ENCODE measurements around the gene ZIM2.
"Not testable (repeated sequence)": the region's sequence is repeated elsewhere in the genome, so short reads cannot be mapped to it uniquely, and the experiment has no call there.

ZIM2 gene

DNA sequence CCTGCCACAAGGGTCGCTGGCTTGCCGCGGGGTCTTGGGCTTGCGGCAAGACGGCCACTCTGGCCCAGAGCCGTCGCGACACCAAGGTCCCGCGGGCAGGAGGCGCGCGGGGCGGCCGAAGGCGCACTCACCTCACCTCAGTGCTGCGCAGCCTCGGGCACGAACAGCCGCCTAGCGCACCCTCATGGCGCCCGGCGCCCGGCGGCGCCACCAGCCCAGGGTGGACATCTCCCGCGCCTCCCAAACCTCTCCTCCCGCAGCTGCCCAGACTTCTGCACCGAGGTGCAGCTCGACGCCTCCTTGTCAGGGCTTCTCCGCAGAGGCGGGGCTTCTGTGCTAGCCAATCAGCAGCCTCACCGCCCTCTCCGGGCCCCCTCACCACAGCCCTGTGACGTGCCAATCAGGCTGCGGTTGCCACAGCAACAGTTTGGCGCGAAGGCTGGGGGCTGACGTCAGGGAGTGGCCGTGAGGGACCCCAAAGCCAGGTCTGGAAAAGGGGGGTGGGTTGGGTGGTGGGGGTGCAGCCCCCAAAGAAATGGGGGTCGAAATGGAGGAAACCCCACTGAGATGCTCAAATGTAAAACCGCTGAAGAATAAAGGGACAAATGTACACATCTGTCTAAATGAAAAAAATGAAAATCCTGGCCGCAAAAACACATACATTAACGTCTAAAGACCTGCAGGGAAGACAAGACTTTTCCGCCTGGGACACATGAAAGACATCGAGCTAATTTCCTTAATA, at the start of gene ZIM2, which contains the start of gene PEG3:
TSS of gene ZIM2 (minus strand) at position 276 of the 742 bp plus-strand sequence. CDS start 16,449 bp downstream, outside the sequence.
TSS of gene PEG3 (minus strand) at position 276 of the 742 bp plus-strand sequence. CDS start 16,071 bp downstream, outside the sequence.
- DNase-seq (ENCODE audit: low read depth in 2 of 2), result no peak

DNA sequence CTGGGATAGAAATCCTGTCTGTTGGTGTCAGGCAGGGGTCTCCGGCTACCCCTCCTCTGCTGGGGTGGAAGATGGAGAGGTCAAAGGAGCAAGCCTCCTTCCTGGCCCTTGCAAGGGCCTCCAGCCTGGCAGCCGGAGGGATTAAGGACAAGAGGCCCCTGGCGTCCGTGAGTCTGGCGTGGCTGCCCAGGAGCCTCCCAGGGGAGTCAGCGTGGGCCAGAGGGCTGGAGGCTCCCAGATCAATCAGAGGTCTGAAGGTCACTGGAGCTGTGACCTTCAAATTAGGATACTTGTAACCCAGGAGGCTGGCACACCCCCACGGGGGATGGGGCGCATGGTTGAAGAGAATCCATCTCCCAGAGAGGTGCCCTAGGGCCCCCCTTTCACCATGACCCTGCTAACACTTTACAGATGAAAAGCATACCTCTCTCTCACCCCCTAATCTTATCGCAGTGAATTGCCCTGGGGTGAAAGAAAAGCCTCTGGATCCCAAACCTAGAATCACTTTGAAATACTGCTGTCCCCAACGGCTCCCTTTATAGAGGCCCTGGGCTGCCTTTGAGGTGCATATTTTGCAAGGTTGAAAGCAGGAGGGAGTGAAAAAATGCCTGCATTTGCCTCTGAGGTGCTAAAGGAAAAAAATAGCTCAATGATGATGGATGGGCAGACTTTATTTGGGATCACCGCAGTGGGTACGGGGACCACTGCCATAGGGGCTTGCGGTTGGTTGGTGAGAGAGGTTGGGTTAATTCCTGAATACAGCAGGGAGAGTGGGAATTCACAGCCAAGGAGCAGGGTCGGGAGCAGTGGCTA, 44.9 kb upstream of the ZIM2 start:
- no peak for DNase-seq (ENCODE audit: low read depth in 2 of 2)

DNA sequence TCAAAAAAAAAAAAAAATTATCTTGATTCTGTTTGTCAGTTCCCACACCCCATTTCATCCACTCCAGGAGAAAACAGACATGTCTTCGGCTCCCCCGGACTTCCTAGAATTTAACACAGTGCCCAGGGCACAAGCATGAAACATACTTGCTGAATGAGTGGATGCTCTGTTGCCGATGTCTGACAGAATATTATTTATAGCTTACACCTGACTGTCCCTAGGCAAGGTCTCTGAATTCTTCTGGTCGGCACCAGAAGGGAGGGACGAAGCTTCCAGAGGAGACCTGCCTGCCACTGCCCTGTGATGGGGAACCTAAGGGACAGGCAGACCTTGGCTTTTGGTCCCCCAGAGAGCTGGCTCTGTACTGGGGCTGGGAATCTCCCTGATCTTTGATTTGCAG, 43.9 kb upstream of the ZIM2 start:
- DNase-seq (ENCODE audit: low read depth in 2 of 2), result no peak

DNA sequence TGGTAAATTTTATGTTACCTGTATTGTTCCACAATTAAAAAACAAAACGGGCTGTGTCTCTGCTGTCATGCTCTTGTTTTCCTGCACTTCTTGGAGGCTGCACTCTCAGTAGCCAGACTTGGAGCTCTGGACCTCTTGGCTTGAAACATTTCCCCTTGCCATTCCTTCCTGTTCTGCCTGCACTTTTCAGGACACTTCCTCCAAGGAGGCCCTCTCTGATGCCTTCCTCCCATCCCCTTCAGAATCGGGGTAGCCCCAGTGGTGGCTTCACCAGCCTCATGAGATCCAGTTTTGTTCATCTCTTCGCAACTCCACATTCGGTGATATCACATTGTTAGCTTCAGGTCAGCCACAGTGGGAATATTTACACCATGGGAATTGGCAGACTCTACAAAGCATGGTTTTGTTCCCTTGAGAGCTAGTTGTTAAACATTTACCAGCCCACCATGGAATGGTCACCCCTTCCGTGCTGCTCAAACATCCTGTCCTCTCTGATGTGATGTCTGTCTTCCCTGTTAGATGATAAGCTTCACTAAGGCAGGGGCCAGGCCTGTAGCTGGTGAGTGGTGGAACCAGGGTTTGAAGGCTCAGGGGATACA, 40.2 kb upstream of the ZIM2 start:
- no peak for DNase-seq (ENCODE audit: low read depth in 2 of 2)

DNA sequence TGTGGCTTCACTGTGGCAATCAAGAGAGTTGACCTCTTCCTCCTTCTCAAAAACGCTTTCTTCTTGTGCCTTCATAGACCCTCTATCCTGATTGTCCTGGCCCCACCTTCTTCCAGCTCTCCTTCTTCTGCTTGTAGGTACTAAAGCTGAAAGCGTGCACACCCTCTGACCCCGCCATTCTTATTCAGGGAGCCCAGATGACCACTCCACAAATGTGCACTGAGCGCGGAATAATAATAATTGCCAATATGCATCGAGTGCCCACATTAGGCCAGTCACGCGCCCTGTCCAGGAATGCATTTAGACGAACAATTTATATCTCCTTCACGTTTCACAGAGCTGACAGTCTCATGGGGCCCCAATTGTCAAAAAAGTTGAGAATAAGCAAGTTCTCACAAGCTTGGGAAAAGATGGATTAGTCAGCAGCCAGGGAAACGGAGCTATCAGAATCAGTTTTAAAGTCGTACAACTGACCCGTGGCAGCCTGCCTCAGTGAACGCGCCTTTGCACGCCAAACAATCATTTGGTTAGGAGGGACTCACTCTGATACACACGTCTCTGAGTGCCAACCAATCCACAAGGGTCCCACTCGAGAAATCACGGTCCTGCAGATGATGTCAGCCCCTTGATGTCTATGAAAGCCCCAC, 36.7 kb upstream of the ZIM2 start:
- DNase-seq (ENCODE audit: low read depth in 2 of 2), result no peak

DNA sequence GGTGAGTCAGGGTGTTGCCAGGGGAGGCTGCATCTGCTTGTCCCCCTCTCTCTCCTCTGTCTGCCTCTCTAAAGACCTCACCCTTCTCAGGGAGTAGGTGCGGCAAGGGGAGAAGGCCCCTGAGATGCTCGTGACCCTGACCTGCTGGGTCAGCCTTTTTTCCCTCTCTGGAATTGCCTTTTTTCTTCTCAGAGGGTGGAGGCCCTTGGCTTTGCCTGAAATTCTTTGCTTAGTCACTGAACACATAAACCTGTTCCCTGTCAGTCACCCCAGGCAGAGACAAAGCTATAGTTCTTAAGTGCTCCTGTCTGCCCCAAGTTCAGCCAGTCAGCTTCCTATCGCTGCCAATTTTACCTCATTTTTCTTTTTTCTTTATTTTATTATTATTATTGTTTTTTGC, 35.2 kb upstream of the ZIM2 start:
- DNase-seq (ENCODE audit: low read depth in 2 of 2), result no peak

DNA sequence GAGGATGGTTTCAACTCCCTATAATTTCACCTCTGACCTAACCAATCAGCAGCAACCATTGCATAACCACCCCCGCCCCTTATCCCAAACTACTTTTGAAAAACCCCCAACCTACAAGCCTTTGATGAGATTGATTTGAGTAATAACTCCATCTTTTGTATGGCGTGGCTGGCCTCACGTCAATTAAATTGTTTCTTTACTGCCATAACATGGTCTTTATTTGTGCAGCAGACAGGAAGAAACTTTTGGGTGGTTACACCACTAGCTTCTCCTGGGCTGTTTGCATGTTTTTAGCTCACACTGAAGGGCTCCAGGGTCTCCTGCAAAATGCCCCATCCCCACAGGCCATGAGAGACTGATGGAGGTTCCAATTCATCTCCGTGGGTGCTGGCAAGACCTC, 34.0 kb upstream of the ZIM2 start:
- DNase-seq (ENCODE audit: low read depth in 2 of 2), result no peak

DNA sequence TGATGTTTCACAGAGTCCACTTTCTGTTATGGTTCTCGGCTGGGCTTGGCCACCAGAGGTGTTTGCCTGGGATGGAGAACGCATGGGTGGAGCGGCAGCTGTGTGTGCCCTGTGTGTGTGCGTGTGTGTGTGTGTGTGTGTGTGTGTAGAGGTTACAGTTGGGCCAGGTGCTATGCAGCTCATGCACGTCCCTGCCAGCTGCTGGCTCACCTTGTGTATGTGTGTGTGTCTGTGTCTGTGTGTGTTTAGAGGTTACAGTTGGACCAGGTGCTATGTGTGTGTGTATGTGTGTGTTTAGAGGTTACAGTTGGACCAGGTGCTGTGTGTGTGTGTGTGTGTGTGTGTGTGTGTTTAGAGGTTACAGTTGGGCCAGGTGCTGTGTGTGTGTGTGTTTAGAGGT, 33.0 kb upstream of the ZIM2 start:
- DNase-seq (ENCODE audit: low read depth in 2 of 2), result no peak

DNA sequence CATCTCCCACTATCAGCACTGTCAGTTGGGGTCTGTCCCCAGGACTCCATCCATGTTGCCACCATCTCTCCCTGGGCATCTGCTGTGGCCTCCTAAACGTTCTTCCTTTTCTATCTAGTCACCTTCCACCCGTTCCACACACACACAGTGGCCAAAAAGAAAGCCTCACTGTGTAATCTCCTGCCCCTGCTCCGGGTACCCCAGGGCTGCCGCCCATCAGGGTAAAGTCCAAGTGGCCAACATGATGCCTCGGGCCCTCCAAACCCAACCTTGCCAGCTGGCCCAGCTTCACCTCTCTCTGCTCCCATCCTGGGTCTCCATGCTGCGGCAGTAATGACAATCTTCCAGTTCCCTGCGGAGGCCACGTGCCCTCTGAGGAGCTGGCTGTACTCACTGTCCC, 29.4 kb upstream of the ZIM2 start:
- DNase-seq (ENCODE audit: low read depth in 2 of 2), result no peak

DNA sequence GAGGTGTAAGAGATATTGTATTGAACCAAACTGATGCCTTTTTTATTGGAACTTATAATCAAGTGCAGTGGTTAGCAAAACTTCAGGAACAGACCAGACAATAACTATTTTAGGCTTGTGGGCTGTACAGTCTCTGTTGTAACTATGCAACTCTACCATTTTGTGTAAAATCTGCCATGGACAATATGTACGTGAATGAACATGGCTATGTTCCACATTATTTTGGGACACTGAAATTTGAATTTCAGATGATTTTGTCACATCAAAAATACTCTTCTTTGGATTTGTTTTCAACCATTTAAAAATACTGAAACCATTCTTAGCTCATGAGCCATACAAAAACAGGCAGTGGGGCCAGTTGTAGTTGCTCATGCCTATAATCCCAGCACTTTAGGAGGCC, 27.9 kb upstream of the ZIM2 start:
- no peak for DNase-seq (ENCODE audit: low read depth in 2 of 2)

DNA sequence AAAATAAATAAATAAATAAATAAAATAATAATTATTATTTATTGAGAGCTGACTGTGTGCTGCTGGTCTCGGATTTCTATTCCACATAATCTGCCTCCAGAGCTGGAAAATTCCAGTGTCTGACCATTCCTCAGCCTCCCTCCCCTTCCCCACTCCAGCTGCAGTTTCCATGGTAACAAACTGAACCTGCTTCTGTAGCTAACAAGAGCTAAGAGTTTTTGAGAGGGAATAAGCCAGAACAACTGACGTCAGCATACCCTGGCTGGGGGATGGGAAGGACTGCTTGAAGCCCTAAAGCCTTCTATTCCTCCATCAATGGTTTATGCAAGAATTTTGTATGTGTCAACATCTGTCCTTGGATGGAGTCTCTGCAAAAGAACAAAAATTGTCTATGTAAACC, 26.0 kb upstream of the ZIM2 start:
- no peak for DNase-seq (ENCODE audit: low read depth in 2 of 2)

DNA sequence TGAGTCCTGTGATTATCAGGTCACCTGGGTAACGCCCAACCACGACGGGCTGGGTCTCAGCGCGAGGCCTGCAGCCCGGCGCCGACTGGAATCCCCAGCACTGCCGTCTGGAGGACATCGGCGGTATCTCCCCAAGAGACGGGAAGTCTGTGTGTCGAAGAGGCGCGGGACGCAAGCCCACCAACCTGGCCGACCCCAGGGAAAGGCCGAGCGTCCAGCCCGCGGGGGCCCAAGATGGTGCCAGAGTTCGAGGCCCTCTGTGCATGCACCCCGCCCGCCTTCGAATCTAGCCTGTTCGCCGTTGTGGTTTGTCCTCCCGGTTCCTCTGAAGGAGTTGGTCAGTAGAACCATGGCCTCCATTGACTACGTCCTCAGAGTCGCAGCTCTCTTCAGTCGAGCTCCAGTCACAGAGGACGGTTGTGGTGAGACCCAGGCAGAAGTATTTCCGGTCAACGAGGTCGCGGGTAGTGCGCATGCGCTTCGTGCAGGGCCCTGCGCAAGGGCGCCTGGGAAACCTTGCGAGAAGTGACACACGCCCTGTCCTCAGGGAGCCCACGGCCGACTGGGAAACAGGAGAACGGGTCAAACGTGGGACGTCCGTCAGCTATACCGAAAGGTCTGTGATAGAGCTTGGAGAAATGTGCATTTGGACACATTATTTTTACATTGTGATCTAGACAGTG, 24.1 kb upstream of the ZIM2 start:
- no peak for DNase-seq (ENCODE audit: low read depth in 2 of 2)

DNA sequence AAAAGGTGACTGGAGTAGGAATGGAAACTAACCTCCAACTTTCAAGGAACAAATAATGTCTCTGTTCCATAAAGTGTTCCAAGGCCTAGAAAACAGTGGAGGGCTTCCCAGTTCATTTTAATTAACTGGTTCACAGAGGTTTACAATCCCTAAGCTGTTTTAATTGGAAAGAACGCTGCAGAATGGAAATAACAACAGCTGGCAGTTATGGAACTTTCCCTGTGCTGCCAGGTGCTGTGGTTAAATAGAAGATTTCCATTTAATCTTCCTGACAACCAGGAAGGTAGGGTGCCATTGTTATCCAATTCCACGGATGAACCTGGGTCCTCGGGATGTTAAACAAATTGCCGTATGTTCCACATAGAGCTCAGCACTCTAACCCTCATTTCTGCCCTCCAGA, 22.2 kb upstream of the ZIM2 start:
- DNase-seq (ENCODE audit: low read depth in 2 of 2), result no peak

DNA sequence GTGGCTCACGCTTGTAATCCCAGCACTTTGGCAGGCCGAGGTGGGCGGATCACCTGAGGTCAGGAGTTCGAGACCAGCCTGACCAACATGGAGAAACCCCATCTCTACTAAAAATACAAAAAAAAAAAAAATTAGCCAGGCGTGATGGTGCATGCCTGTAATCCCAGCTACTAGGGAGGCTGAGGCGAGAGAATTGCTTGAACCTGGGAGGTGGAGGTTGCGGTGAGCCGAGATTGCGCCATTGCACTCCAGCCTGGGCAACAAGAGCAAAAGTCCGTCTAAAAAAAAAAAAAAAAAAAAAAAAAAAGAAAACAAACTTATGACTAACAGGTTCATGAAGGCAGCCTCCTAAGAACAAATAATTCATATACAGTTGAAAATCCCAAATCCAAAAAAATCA, 19.9 kb upstream of the ZIM2 start:
- not testable (repeated sequence) for DNase-seq (ENCODE audit: low read depth in 2 of 2)

DNA sequence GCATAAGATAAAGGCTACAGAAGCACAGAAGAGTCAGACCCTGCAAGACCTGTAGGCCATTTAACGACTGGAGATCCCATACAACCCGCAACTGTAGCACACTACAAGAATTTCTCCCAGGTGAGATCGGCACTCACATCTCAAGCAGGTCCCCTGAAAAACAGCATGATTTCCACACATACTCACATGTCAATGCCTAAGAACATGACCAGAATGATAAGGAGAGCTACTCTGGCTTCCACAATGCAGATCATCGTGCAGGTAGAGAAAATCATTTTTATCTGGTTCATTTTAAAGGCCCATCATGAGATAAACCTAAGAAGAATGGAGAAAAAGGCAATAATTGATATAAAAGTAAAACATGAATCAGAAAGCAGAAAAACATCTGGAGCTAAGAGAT, 17.5 kb upstream of the ZIM2 start:
- DNase-seq (ENCODE audit: low read depth in 2 of 2), result no peak

DNA sequence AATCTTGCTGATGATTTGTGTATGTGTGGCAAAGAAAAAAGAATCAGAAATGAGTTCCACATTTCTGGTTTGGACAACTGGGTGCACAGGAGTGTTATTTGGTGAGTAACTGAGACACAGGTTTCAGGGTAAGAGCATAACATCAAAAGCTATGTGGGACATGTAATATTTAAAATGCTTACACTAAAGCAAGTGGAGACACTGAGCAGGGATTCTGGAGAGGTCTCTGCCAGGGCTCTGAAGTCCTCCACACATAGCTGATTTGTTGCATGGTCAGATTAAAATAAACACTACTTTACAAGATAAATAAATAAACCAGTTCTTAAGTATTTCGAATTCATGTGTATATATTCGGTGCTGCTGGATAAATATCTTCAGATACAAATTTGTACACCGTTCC, 16.3 kb upstream of the ZIM2 start:
- no peak for DNase-seq (ENCODE audit: low read depth in 2 of 2)

DNA sequence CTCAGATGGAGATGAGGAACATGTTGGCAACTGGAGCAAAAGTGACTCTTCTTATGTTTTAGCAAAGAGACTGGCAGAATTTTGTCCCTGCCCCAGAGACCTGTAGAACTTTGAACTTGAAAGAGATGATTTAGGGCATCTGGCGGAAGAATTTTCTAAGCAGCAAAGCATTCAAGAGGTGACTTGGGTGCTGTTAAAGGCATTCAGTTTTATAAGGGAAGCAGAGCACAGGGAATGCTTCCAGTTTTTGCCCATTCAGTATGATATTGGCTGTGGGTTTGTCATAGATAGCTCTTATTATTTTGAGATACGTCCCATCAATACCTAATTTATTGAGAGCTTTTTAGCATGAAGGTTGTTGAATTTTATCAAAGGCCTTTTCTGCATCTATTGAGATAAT, 11.8 kb upstream of the ZIM2 start:
- not testable (repeated sequence) for DNase-seq (ENCODE audit: low read depth in 2 of 2)

DNA sequence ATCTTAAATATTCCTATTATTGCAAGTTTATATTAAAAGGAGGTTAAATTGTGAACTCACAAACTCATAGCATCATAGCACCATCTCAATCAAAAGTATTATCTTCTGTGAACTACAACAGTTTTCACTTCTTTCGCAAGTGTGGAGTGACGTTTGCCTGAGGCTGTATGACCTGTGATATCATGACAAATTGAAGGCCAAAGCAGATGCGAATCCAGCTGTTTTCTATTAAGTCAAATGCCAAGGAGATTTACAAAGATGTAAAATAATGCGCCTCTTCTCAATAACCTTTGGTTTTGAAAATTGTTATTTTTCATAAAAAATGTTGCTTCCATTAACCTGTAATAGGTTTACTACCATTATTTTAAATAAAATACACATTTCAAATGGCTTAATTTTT, 7.6 kb upstream of the ZIM2 start:
- no peak for DNase-seq (ENCODE audit: low read depth in 2 of 2)

DNA sequence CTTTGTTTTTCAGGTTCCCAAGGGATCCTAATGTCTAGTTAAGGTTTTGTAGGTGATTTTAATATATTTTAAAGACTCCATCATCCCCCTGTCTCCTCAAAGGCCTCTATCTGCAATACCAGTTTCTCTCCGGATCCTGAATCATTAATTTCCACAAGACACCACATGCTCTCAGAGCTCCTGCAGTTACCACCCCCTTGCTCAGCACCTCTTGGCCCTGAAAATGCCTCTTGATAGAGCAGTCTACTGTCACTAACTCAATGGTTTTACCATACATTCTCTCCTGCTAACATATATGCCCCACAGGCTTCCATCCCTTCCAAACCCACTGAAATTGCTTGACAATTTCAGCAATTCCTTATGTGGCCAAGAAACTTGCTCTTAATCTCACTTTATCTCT, 1.9 kb upstream of the ZIM2 start:
- no peak for DNase-seq (ENCODE audit: low read depth in 2 of 2)

DNA sequence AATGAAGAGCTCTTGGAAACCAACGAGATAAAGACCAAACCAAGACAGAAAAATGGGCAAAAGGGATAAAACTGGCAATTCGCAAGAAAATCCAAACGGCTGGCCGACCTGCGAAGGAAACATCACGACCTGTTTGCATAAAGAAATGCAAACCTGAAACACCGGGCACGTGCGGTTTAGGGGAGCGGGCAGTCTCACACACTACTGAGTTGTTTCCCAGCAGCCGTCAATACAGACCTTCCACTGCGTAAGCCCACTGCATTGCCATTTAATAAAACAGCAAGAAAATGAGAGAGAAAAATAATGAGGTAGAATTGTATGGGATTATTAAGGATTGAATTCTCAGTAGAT, 642 bp upstream of the ZIM2 start:
- no peak for DNase-seq (ENCODE audit: low read depth in 2 of 2)

DNA sequence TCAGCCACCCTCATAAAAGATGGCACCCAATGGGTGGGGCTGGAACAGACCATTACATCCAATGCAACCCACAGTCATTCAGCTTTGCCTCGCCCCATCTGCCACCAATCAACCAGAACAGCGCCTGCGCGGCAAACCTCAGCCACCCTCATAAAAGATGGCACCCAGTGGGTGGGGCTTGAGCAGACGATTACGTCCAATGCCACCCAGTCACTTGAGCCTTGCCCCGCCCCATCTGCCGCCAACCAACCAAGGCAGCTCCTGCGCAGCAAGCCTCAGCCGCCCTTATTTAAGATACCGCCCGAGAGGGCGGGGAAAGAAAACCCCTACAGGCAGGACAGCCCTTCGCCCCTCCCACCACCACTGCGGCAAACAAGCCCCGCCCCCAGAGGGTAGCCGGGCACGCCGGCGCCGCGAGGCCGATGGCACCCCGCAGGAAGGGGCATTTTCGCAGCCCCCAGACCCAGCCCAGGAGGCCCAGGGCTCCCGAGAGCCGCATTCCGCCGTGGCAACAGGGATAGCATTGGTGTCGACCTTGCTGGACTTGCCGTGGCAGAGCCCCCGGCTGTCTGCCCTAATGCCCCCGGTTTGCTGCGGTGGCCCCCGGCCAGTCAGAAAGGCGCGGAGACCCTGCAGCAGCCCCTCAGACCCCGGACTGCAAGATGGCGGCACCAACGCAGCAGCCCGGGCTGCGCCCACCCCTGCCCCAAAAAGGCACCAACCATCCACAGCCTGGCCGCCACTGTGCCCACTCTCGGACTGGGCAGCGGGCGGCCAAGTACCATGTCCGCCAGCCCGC, 675 bp downstream of the ZIM2 start:
- no peak for DNase-seq (ENCODE audit: low read depth in 2 of 2)
